Body of pancreas (tissue), 4 donors: Measurements from ENCODE around the gene TC2N.

Experiments
- CTCF ChIP-seq, 7 experiments: fragments of 450-650 bp in 4 of 7; fragments of 200-600 bp in 3 of 7; sonication (generic) in 3 of 7; IDR thresholded peaks; one replicate each; pipeline ENCODE4 v1.5.1; 2016 to 2019; ENCODE audit warnings: antibody characterized with exemption in 7 of 7
- POLR2A ChIP-seq, 3 donors: fragments of 450-650 bp; IDR thresholded peaks; one replicate each; pipeline ENCODE4 v1.6.1; 2016; ENCODE audit warnings: antibody characterized with exemption in 3 of 3, mild to moderate bottlenecking in 2 of 3

- peak in 1 of 7 experiments; percentile 10 for TF ChIP-seq CTCF (IDR thresholded peaks at IDR 0.05)
- no peak for TF ChIP-seq POLR2A (IDR thresholded peaks at IDR 0.05)
Observed at GRCh38 chr14:91858536-91859275, 8.6 kb downstream of the TC2N start.
